Heart left ventricle (tissue), 13 donors: ENCODE results near the gene GRIA3.

Experiments used
- POLR2A ChIP-seq, 2 donors: fragments of 450-650 bp; IDR thresholded peaks; one replicate each; pipeline ENCODE4 v1.6.1; 2017; ENCODE audit warnings: antibody characterized with exemption in 2 of 2, mild to moderate bottlenecking in 2 of 2, moderate library complexity in 2 of 2
- TF ChIP-seq, protein P1 (sequence below), 12 donors: fragments of 200-600 bp; sonication (generic) in 4 of 12; IDR thresholded peaks; one replicate each; pipeline versions ENCODE4 v1.5.0 to v1.8.0; 2018 to 2022; ENCODE audit warnings: antibody characterized with exemption in 12 of 12, mild to moderate bottlenecking in 5 of 12
- donor health status: ischemic (EF 13 %, LVEDD 7.1; RV severe dilation, severe dysfunction).
- donor health status: DM: no; HTN: yes; CAD: no.
- donor health status: DM: no; HTN: no; CAD: no.
- donor health status: ischemic (EF 25% LVEDD 6.9; RV normal size, moderate dysfunction).
- donor health status: ischemic (EF 25% LVEDD 5.7; RV mildly dilated, moderate dysfunction).
- donor health status: ischemic (EF 35%, LVEDD 5.7; RV mildly dilated, moderate dysfunction).
- donor health status: nonischemic (EF 11% LVEDD 7.7; RV severe dilation, severe dysfunction).
- donor health status: DM: yes; HTN: yes; CAD: no.
- donor health status: PGD.
- donor health status: ischemic (EF 29% LVEDD 5.4; RV normal size, mild dysfunction).
- donor health status: nonischemic (EF 23%, LVEDD 6.1; RV moderate dilation, normal function).

DNA sequence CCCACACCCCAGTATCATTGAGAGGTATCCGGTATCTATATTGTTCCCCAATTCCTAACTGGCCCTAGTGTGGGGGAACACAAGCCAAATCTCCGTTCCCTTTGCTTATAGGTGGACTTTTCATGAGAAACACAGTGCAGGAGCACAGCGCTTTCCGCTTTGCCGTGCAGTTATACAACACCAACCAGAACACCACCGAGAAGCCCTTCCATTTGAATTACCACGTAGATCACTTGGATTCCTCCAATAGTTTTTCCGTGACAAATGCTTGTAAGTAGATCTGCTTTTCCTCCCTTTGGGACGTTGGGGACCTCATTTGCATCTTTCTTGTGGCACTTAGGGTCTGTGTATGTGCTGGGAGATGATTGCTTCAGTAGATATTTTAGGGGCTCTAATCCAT, 1.6 kb downstream of the GRIA3 start:
- TF ChIP-seq, protein P1, sequence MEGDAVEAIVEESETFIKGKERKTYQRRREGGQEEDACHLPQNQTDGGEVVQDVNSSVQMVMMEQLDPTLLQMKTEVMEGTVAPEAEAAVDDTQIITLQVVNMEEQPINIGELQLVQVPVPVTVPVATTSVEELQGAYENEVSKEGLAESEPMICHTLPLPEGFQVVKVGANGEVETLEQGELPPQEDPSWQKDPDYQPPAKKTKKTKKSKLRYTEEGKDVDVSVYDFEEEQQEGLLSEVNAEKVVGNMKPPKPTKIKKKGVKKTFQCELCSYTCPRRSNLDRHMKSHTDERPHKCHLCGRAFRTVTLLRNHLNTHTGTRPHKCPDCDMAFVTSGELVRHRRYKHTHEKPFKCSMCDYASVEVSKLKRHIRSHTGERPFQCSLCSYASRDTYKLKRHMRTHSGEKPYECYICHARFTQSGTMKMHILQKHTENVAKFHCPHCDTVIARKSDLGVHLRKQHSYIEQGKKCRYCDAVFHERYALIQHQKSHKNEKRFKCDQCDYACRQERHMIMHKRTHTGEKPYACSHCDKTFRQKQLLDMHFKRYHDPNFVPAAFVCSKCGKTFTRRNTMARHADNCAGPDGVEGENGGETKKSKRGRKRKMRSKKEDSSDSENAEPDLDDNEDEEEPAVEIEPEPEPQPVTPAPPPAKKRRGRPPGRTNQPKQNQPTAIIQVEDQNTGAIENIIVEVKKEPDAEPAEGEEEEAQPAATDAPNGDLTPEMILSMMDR (IDR thresholded peaks at IDR 0.05): no peak
- TF ChIP-seq POLR2A (IDR thresholded peaks at IDR 0.05): no peak
